Caco-2 (cell line): ENCODE data around the gene PRRX2. TPM values are rescaled to one million over a fixed set of nuclear protein-coding genes. Genes with fewer than 3 reads are reported as not detected.

Source experiments
- BruUV-seq: library from RNA; stranded (reverse); fragments of 400-500 nt; replicated peaks from 2 replicates; lab custom pipeline; 2021; lab: Mats Ljungman, UMichigan
- CTCF ChIA-PET: fragments of 300-600 bp; sonication (Branson Sonifier 250); formaldehyde crosslinking; loops from one replicate; lab custom pipeline; 2022; ENCODE audit warnings: antibody characterized with exemption; lab: Charles Lee
- POLR2A ChIA-PET: fragments of 300-600 bp; sonication (Branson Sonifier 250); formaldehyde crosslinking; loops from one replicate; lab custom pipeline; 2022; ENCODE audit warnings: antibody characterized with exemption; lab: Charles Lee
- DNase-seq, 2 experiments: peaks; one replicate each; pipeline versions ENCODE4 v3.0.0 to v3.0.0-alpha.2; 2020 to 2022
- H3K27me3 ChIP-seq: replicated peaks from 2 replicates; pipeline ENCODE4 v1.6.0; 2011; ENCODE audit warnings: low read length; ENCODE audit not compliant: control insufficient read depth, insufficient read depth
- H3K36me3 ChIP-seq: 2 replicates; pipeline ENCODE4 v1.5.1; 2011; ENCODE audit warnings: low read length; ENCODE audit not compliant: control insufficient read depth, insufficient read depth
- H3K4me1 ChIP-seq: fragments of 250-450 bp; sonication (Bioruptor Pico); 2 replicates; pipeline ENCODE4 v1.5.1; 2020; ENCODE audit warnings: mild to moderate bottlenecking
- H3K4me3 ChIP-seq: 2 replicates; pipeline ENCODE4 v1.5.1; 2011; ENCODE audit warnings: low read depth, mild to moderate bottlenecking, control low read depth, low read length
- H3K9me3 ChIP-seq: fragments of 250-450 bp; sonication (Bioruptor Pico); 2 replicates; pipeline ENCODE4 v1.5.1; 2020; ENCODE audit warnings: mild to moderate bottlenecking, moderate library complexity
- H3K27ac Mint-ChIP-seq: one replicate; pipeline ENCODE4 v1.8.0; 2022; ENCODE audit warnings: mixed read lengths; ENCODE audit not compliant: unreplicated experiment
- H3K27me3 Mint-ChIP-seq: one replicate; pipeline ENCODE4 v1.8.0; 2022; ENCODE audit warnings: mixed read lengths; ENCODE audit not compliant: insufficient read depth, unreplicated experiment
- H3K36me3 Mint-ChIP-seq: one replicate; pipeline ENCODE4 v1.8.0; 2022; ENCODE audit warnings: mild to moderate bottlenecking, mixed read lengths; ENCODE audit not compliant: insufficient read depth, unreplicated experiment
- H3K4me1 Mint-ChIP-seq: one replicate; pipeline ENCODE4 v1.8.0; 2022; ENCODE audit warnings: low read depth, mixed read lengths; ENCODE audit not compliant: unreplicated experiment
- H3K4me3 Mint-ChIP-seq: one replicate; pipeline ENCODE4 v1.8.0; 2022; ENCODE audit warnings: mild to moderate bottlenecking, moderate library complexity, mixed read lengths; ENCODE audit not compliant: unreplicated experiment
- H3K9me3 Mint-ChIP-seq: one replicate; pipeline ENCODE4 v1.8.0; 2022; ENCODE audit warnings: mixed read lengths; ENCODE audit not compliant: unreplicated experiment
- intact Hi-C: fragments of 100-400 bp; cut with micrococcal nuclease; formaldehyde crosslinking; loops from one replicate; pipeline ENCODE4 v1.10.0; 2022; ENCODE audit not compliant: unreplicated experiment
- total RNA-seq: library from RNA; stranded (reverse); gene quantifications from 2 replicates; pipeline ENCODE4 v1.2.3, GENCODE V29; 2022
- TF ChIP-seq, protein P1 (sequence below), 2 experiments: fragments of 200-600 bp in 1 of 2; IDR thresholded peaks; 1 replicate in 1 of 2; 2 replicates in 1 of 2; pipeline versions ENCODE4 v1.5.1 to v1.8.0; 2011 to 2022; ENCODE audit warnings: antibody characterized with exemption in 1 of 2, control low read depth in 1 of 2, inconsistent platforms in 1 of 2, low read depth in 1 of 2, low read length in 1 of 2, mild to moderate bottlenecking in 1 of 2, moderate library complexity in 1 of 2; ENCODE audit not compliant: insufficient read depth in 1 of 2, severe bottlenecking in 1 of 2, unreplicated experiment in 1 of 2

The PRRX2 gene
- total RNA-seq, 1 experiment from 2014 or later, result not detected

DNA sequence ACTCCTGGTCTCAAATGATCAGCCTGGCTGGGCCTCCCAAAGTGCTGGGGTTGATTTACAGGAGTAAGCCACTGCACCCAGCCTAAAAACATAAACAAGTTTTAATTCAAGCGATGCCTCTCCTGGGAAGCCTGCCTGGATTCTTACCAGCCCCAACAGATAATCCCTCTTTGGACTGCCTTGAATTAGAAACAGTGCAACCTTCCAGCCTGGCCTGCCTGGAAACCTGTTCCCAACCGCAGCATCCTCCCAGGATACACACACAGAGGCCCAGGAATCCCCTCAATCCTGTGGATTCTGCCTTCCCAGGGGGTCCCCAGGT is 68.1 kb downstream of the PRRX2 start:
- TF ChIP-seq, protein P1, sequence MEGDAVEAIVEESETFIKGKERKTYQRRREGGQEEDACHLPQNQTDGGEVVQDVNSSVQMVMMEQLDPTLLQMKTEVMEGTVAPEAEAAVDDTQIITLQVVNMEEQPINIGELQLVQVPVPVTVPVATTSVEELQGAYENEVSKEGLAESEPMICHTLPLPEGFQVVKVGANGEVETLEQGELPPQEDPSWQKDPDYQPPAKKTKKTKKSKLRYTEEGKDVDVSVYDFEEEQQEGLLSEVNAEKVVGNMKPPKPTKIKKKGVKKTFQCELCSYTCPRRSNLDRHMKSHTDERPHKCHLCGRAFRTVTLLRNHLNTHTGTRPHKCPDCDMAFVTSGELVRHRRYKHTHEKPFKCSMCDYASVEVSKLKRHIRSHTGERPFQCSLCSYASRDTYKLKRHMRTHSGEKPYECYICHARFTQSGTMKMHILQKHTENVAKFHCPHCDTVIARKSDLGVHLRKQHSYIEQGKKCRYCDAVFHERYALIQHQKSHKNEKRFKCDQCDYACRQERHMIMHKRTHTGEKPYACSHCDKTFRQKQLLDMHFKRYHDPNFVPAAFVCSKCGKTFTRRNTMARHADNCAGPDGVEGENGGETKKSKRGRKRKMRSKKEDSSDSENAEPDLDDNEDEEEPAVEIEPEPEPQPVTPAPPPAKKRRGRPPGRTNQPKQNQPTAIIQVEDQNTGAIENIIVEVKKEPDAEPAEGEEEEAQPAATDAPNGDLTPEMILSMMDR (IDR thresholded peaks at IDR 0.05; ENCODE audit: insufficient read depth in 1 of 2, low read depth in 1 of 2, low read length in 1 of 2, severe bottlenecking in 1 of 2, unreplicated experiment in 1 of 2), result no peak
- H3K9me3 Mint-ChIP-seq, result no peaks in the 10 kb centered on the region
- H3K27ac Mint-ChIP-seq, result no peak overlapping the region
- ChIA-PET POLR2A (no interaction called here), CTCF (no interaction called here)
- Histone ChIP-seq H3K9me3 (no peaks in the 10 kb centered on the region), H3K36me3 (no peaks in the 10 kb centered on the region), H3K4me1 (no peaks in the 10 kb centered on the region), H3K27me3 (no peaks in the 10 kb centered on the region), H3K4me3 (no peak overlapping the region)
- no peaks in the 10 kb centered on the region for H3K4me1 Mint-ChIP-seq
- H3K4me3 Mint-ChIP-seq, result no peak overlapping the region
- BruUV-seq, result no TSS peak
- intact Hi-C loops, result no loop called here
- peaks cover 4% of the 10 kb centered on the region for H3K27me3 Mint-ChIP-seq
- no peak for DNase-seq
- H3K36me3 Mint-ChIP-seq, result no peaks in the 10 kb centered on the region

GRCh38 chr9:129735546-129735945 is 70.1 kb downstream of the PRRX2 start:
- Mint-ChIP-seq H3K27me3 (peaks cover 4% of the 10 kb centered on the region), H3K36me3 (no peaks in the 10 kb centered on the region), H3K4me1 (no peaks in the 10 kb centered on the region), H3K4me3 (no peak overlapping the region), H3K9me3 (no peaks in the 10 kb centered on the region), H3K27ac (no peak overlapping the region)
- H3K4me1 ChIP-seq, result no peaks in the 10 kb centered on the region
- BruUV-seq, result no TSS peak
- H3K27me3 ChIP-seq, result no peaks in the 10 kb centered on the region
- intact Hi-C loops, result no loop called here
- H3K36me3 ChIP-seq, result no peaks in the 10 kb centered on the region
- no peaks in the 10 kb centered on the region for H3K9me3 ChIP-seq
- ChIA-PET POLR2A (no interaction called here), CTCF (no interaction called here)
- TF ChIP-seq, protein P1 (IDR thresholded peaks at IDR 0.05; ENCODE audit: insufficient read depth in 1 of 2, low read depth in 1 of 2, low read length in 1 of 2, severe bottlenecking in 1 of 2, unreplicated experiment in 1 of 2), result no peak
- H3K4me3 ChIP-seq, result no peak overlapping the region
- no peak for DNase-seq

GRCh38 chr9:129736334-129736733 is 70.9 kb downstream of the PRRX2 start:
- Histone ChIP-seq H3K4me1 (no peaks in the 10 kb centered on the region), H3K36me3 (no peaks in the 10 kb centered on the region), H3K4me3 (no peak overlapping the region), H3K9me3 (no peaks in the 10 kb centered on the region), H3K27me3 (no peaks in the 10 kb centered on the region)
- ChIA-PET POLR2A (no interaction called here), CTCF (no interaction called here)
- intact Hi-C loops, result loop anchor here (2.0 kb wide), 1 partner anchor 54 kb away; no protein-coding TSS in a partner anchor
- BruUV-seq, result no TSS peak
- Mint-ChIP-seq H3K4me1 (no peaks in the 10 kb centered on the region), H3K4me3 (no peak overlapping the region), H3K36me3 (no peaks in the 10 kb centered on the region), H3K9me3 (no peaks in the 10 kb centered on the region), H3K27ac (no peak overlapping the region), H3K27me3 (peaks cover 4% of the 10 kb centered on the region)
- DNase-seq, result no peak
- TF ChIP-seq, protein P1 (IDR thresholded peaks at IDR 0.05; ENCODE audit: insufficient read depth in 1 of 2, low read depth in 1 of 2, low read length in 1 of 2, severe bottlenecking in 1 of 2, unreplicated experiment in 1 of 2), result no peak
